EL (cell line): Measurements from ENCODE around the gene CEBPB.
"Not testable (repeated sequence)": the region's sequence is repeated elsewhere in the genome, so short reads cannot be mapped to it uniquely, and the experiment has no call there.

Experiments
- DNase-seq: peaks from one replicate; pipeline ENCODE4 v3.0.0-alpha.2; 2016

CEBPB gene

GRCh38 chr20:50170549-50171220 is 19.9 kb upstream of the CEBPB start:
- no peak for DNase-seq

- DNase-seq = peak; percentile 86
Measured at GRCh38 chr20:50172347-50173013, 18.1 kb upstream of the CEBPB start.

- DNase-seq = no peak
Measured at GRCh38 chr20:50174456-50174855, 16.2 kb upstream of the CEBPB start.

GRCh38 chr20:50175938-50176933 is 14.4 kb upstream of the CEBPB start:
- no peak for DNase-seq

GRCh38 chr20:50178672-50179071 is 12.0 kb upstream of the CEBPB start:
- DNase-seq = not testable (repeated sequence)

GRCh38 chr20:50181344-50181743 is 9.3 kb upstream of the CEBPB start:
- DNase-seq = no peak

- DNase-seq = no peak
Measured at GRCh38 chr20:50182346-50182745, 8.3 kb upstream of the CEBPB start.

GRCh38 chr20:50185426-50185825 is 5.2 kb upstream of the CEBPB start:
- DNase-seq = no peak

- DNase-seq = peak; percentile 82
Measured at GRCh38 chr20:50186151-50186885, 4.3 kb upstream of the CEBPB start.

- no peak for DNase-seq
Measured at GRCh38 chr20:50186987-50187402, 3.6 kb upstream of the CEBPB start.

GRCh38 chr20:50187403-50188051 is 3.1 kb upstream of the CEBPB start:
- peak; percentile 34 for DNase-seq

GRCh38 chr20:50188287-50188688 is 2.3 kb upstream of the CEBPB start:
- no peak for DNase-seq

- DNase-seq = no peak
Measured at GRCh38 chr20:50188879-50189680, 1.6 kb upstream of the CEBPB start.

- DNase-seq = no peak
Measured at GRCh38 chr20:50189681-50190250, 864 bp upstream of the CEBPB start.

- peak; percentile 54 for DNase-seq
Measured at GRCh38 chr20:50191065-50191543, 474 bp downstream of the CEBPB start.

- DNase-seq = peak; percentile 48
Measured at GRCh38 chr20:50191544-50192363, 1.1 kb downstream of the CEBPB start.

- peak; percentile 92 for DNase-seq
Measured at GRCh38 chr20:50192364-50193198, 2.0 kb downstream of the CEBPB start.

GRCh38 chr20:50193199-50193835 is 2.7 kb downstream of the CEBPB start:
- DNase-seq = peak; percentile 79
